SIG-M5 treated with dmso at 0.1 percent for 504 hours (cell line): ENCODE measurements around the gene MCL1.
"Not testable (repeated sequence)": the region's sequence is repeated elsewhere in the genome, so short reads cannot be mapped to it uniquely, and the experiment has no call there.

Experiments
- DNase-seq: peaks from one replicate; lab custom pipeline; 2025; ENCODE audit not compliant: unreplicated experiment; lab: John Stamatoyannopoulos, UW

The MCL1 gene

GRCh38 chr1:150579110-150579944 is at the start of gene MCL1:
MCL1 (minus strand) TSS chr1:150579610; CDS start chr1:150579530, 80 bp downstream.
- peak; percentile 99 for DNase-seq

- DNase-seq, result no peak
These were observed 49.3 kb upstream of the MCL1 start for GRCh38 chr1:150628766-150629114.

GRCh38 chr1:150627826-150628410 is 48.5 kb upstream of the MCL1 start:
- no peak for DNase-seq

- DNase-seq, result no peak
These were observed 46.7 kb upstream of the MCL1 start for GRCh38 chr1:150626150-150626549.

GRCh38 chr1:150624546-150624945 is 45.1 kb upstream of the MCL1 start:
- not testable (repeated sequence) for DNase-seq

GRCh38 chr1:150624134-150624533 is 44.7 kb upstream of the MCL1 start:
- not testable (repeated sequence) for DNase-seq

- no peak for DNase-seq
These were observed 43.0 kb upstream of the MCL1 start for GRCh38 chr1:150622303-150622975.

- peak; percentile 68 for DNase-seq
These were observed 42.3 kb upstream of the MCL1 start for GRCh38 chr1:150621497-150622302.

- DNase-seq, result no peak
These were observed 41.5 kb upstream of the MCL1 start for GRCh38 chr1:150620919-150621318.

- DNase-seq, result peak; percentile 64
These were observed 40.4 kb upstream of the MCL1 start for GRCh38 chr1:150619576-150620509.

- no peak for DNase-seq
These were observed 36.2 kb upstream of the MCL1 start for GRCh38 chr1:150615346-150616201.

GRCh38 chr1:150613061-150613920 is 33.9 kb upstream of the MCL1 start:
- peak; percentile 99 for DNase-seq

GRCh38 chr1:150612014-150612345 is 32.6 kb upstream of the MCL1 start:
- DNase-seq, result no peak

- no peak for DNase-seq
These were observed 31.2 kb upstream of the MCL1 start for GRCh38 chr1:150610576-150610975.

GRCh38 chr1:150609732-150610131 is 30.3 kb upstream of the MCL1 start:
- DNase-seq, result no peak

GRCh38 chr1:150606463-150607142 is 27.2 kb upstream of the MCL1 start:
- DNase-seq, result no peak

GRCh38 chr1:150605451-150605731 is 26.0 kb upstream of the MCL1 start:
- DNase-seq, result not testable (repeated sequence)

GRCh38 chr1:150604226-150604588 is 24.8 kb upstream of the MCL1 start:
- DNase-seq, result no peak
